Mucosa of gallbladder (tissue), 1 donor: ENCODE measurements around the gene SLC39A11. TPM values are rescaled to one million over a fixed set of nuclear protein-coding genes. Genes with fewer than 3 reads are reported as not detected.
"Not testable (repeated sequence)": the region's sequence is repeated elsewhere in the genome, so short reads cannot be mapped to it uniquely, and the experiment has no call there.

Source experiments
- DNase-seq: peaks from one replicate; pipeline ENCODE4 v3.0.0-alpha.2; 2020; ENCODE audit warnings: low spot score
- total RNA-seq: library from RNA; stranded (reverse); gene quantifications from one replicate; pipeline ENCODE4 v1.2.1, GENCODE V29; 2021
- donor health status: DM: no; HTN: no; CAD: no.

Gene SLC39A11
- total RNA-seq, 1 donor from 2014 or later: 62.8 TPM

- no peak for DNase-seq
These were observed 81.4 kb downstream of the SLC39A11 start for GRCh38 chr17:73011016-73011486.

- no peak for DNase-seq
These were observed 82.1 kb downstream of the SLC39A11 start for GRCh38 chr17:73010414-73010813.

GRCh38 chr17:73007407-73007806 lies 85.1 kb downstream of the SLC39A11 start:
- DNase-seq: no peak

GRCh38 chr17:73005360-73005759 lies 87.1 kb downstream of the SLC39A11 start:
- DNase-seq: no peak

GRCh38 chr17:73003487-73003886 lies 89.0 kb downstream of the SLC39A11 start:
- DNase-seq: peak; percentile 44

- DNase-seq: no peak
These were observed 91.7 kb downstream of the SLC39A11 start for GRCh38 chr17:73000832-73001231.

GRCh38 chr17:72999474-72999873 lies 93.0 kb downstream of the SLC39A11 start:
- DNase-seq: not testable (repeated sequence)

GRCh38 chr17:72998343-72998742 lies 94.1 kb downstream of the SLC39A11 start:
- no peak for DNase-seq

GRCh38 chr17:72997559-72997958 lies 94.9 kb downstream of the SLC39A11 start:
- DNase-seq: no peak

- no peak for DNase-seq
These were observed 95.7 kb downstream of the SLC39A11 start for GRCh38 chr17:72996791-72997190.

GRCh38 chr17:72995008-72995656 lies 97.4 kb downstream of the SLC39A11 start:
- DNase-seq: no peak

GRCh38 chr17:72992783-72993467 lies 99.6 kb downstream of the SLC39A11 start:
- not testable (repeated sequence) for DNase-seq

GRCh38 chr17:72991651-72992050 lies 100.8 kb downstream of the SLC39A11 start:
- no peak for DNase-seq

- no peak for DNase-seq
These were observed 103.3 kb downstream of the SLC39A11 start for GRCh38 chr17:72989074-72989610.

GRCh38 chr17:72988451-72988850 lies 104.0 kb downstream of the SLC39A11 start:
- no peak for DNase-seq

GRCh38 chr17:72987166-72987565 lies 105.3 kb downstream of the SLC39A11 start:
- DNase-seq: no peak

GRCh38 chr17:72985882-72986720 lies 106.4 kb downstream of the SLC39A11 start:
- DNase-seq: peak; percentile 63

GRCh38 chr17:72984926-72985325 lies 107.6 kb downstream of the SLC39A11 start:
- DNase-seq: no peak

- no peak for DNase-seq
These were observed 108.2 kb downstream of the SLC39A11 start for GRCh38 chr17:72984145-72984925.

- DNase-seq: no peak
These were observed 109.8 kb downstream of the SLC39A11 start for GRCh38 chr17:72982680-72983079.

- DNase-seq: no peak
These were observed 113.8 kb downstream of the SLC39A11 start for GRCh38 chr17:72978593-72979218.
